ENCODE measurements around the gene KIAA1958.

KIAA1958 gene

DNA sequence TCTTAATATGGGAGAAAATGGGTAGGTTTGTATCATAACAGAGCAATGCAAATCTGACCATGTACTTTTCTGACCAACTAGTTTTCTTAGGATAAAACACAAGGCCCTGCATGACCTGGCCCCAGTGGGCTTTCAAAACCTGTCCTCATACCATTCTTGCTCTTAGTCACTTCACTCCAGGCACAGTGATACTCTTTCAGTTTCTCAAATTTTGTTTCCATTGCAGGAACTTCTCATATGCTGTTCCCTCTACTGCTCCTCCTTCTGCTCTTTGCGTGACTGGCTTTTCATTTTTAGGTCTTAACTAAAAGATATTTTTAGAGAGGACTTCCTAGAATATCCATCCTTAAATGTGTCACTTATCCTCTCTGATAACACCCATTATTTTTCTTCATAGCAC lies 118.9 kb downstream of the KIAA1958 start:
- H3K14ac ChIP-seq (ENCODE audit: low read length in 2 of 2) = no peak overlapping the region
- no peak overlapping the region for H2BK5ac ChIP-seq (ENCODE audit: low read depth, low read length, poor library complexity, severe bottlenecking)
- H3K4ac ChIP-seq (ENCODE audit: low read depth in 1 of 2, low read length in 2 of 2) = peak overlapping the region in 1 of 2 experiments; percentile 75
- no peak overlapping the region for H3K9ac ChIP-seq (ENCODE audit: low read length)
- no peak overlapping the region for H3K27ac ChIP-seq (ENCODE audit: low read length, poor library complexity, severe bottlenecking)
- H2BK12ac ChIP-seq (ENCODE audit: low read length in 2 of 2) = no peak overlapping the region
- H2AK5ac ChIP-seq (ENCODE audit: low read length, severe bottlenecking) = no peak overlapping the region
- H3K79me1 ChIP-seq (replicated peaks; ENCODE audit: low read length, poor library complexity, severe bottlenecking) = peaks cover 7% of the 10 kb centered on the region
- no peak overlapping the region for H3K4me3 ChIP-seq (ENCODE audit: insufficient read depth in 1 of 2, low read depth in 1 of 2, low read length in 2 of 2)
- no peak overlapping the region for H2BK120ac ChIP-seq (ENCODE audit: low read depth, low read length)
- H2BK15ac ChIP-seq (ENCODE audit: low read depth, poor library complexity, severe bottlenecking) = no peak overlapping the region
- no peak overlapping the region for H3K18ac ChIP-seq (ENCODE audit: low read depth in 1 of 2, low read length in 2 of 2)
- H4K91ac ChIP-seq (ENCODE audit: low read length) = no peak overlapping the region
- H3K4me2 ChIP-seq (ENCODE audit: low read length, poor library complexity, severe bottlenecking) = no peak overlapping the region
- H3K4me1 ChIP-seq (ENCODE audit: control insufficient read depth, insufficient read depth, low read depth, low read length) = peaks cover 2% of the 10 kb centered on the region
- H3K23ac ChIP-seq (ENCODE audit: low read length in 2 of 2) = no peak overlapping the region
- no peaks in the 10 kb centered on the region for H3K9me3 ChIP-seq (ENCODE audit: control insufficient read depth, low read length)
- H3K36me3 ChIP-seq (ENCODE audit: control insufficient read depth in 1 of 2, insufficient read depth in 2 of 2, low read depth in 1 of 2, low read length in 2 of 2) = no peaks in the 10 kb centered on the region
- H3K27me3 ChIP-seq (ENCODE audit: control insufficient read depth in 1 of 2, insufficient read depth in 1 of 2, low read length in 2 of 2) = no peaks in the 10 kb centered on the region
- no peak for DNase-seq
- no peak overlapping the region for H4K8ac ChIP-seq (ENCODE audit: low read length)
- WGBS = 100% methylated on average over 1 of the region's 1 CpG
- H2AFZ ChIP-seq (ENCODE audit: low read depth, low read length) = no peak overlapping the region

DNA sequence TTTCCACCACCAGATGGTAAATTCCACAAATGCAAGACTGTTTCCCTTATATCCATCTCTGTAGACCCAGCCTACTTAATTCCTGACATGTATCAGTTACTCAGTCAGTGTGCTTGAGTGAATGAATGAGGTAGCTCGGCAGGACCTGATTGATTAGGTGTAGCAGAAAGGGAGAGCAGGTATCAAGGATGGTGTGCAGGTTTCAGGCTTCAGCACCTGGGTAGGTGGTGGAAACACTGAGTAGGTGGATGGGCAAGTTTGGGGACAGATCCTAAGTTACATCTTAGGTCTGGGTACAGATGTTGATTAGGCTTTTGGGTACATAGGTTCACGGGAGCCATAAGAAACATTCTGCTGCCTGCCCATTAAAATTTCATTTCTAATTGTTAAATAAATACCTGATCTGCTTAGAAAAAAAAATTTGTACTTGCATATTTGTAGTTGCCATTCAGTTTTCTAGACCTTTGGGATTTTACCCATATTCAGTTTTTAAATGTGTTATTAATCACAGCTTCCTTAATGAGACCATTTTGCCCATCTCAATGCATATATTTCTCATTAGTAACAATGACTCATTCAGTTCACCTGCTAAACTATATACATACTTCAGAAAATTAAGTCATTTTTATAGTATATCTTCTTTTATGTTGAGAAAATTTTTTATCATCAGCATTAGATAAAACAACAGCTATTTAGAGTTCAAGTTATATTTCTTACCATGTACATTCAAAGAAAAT lies 119.5 kb downstream of the KIAA1958 start:
- Histone ChIP-seq H3K79me1 (replicated peaks; ENCODE audit: low read length, poor library complexity, severe bottlenecking) (peaks cover 7% of the 10 kb centered on the region), H3K4me3 (ENCODE audit: insufficient read depth in 1 of 2, low read depth in 1 of 2, low read length in 2 of 2) (no peak overlapping the region), H2BK5ac (ENCODE audit: low read depth, low read length, poor library complexity, severe bottlenecking) (no peak overlapping the region), H2BK12ac (ENCODE audit: low read length in 2 of 2) (no peak overlapping the region), H3K9ac (ENCODE audit: low read length) (no peak overlapping the region), H2BK120ac (ENCODE audit: low read depth, low read length) (no peak overlapping the region), H3K27me3 (ENCODE audit: control insufficient read depth in 1 of 2, insufficient read depth in 1 of 2, low read length in 2 of 2) (no peaks in the 10 kb centered on the region), H3K4me2 (ENCODE audit: low read length, poor library complexity, severe bottlenecking) (no peak overlapping the region), H3K18ac (ENCODE audit: low read depth in 1 of 2, low read length in 2 of 2) (no peak overlapping the region), H3K14ac (ENCODE audit: low read length in 2 of 2) (peak overlapping the region in 1 of 2 experiments; percentile 65), H3K4ac (ENCODE audit: low read depth in 1 of 2, low read length in 2 of 2) (no peak overlapping the region), H3K4me1 (ENCODE audit: control insufficient read depth, insufficient read depth, low read depth, low read length) (peaks cover 2% of the 10 kb centered on the region), H3K36me3 (ENCODE audit: control insufficient read depth in 1 of 2, insufficient read depth in 2 of 2, low read depth in 1 of 2, low read length in 2 of 2) (no peaks in the 10 kb centered on the region), H3K27ac (ENCODE audit: low read length, poor library complexity, severe bottlenecking) (no peak overlapping the region), H3K9me3 (ENCODE audit: control insufficient read depth, low read length) (no peaks in the 10 kb centered on the region), H4K8ac (ENCODE audit: low read length) (no peak overlapping the region), H2BK15ac (ENCODE audit: low read depth, poor library complexity, severe bottlenecking) (no peak overlapping the region), H2AK5ac (ENCODE audit: low read length, severe bottlenecking) (no peak overlapping the region), H3K23ac (ENCODE audit: low read length in 2 of 2) (no peak overlapping the region), H4K91ac (ENCODE audit: low read length) (no peak overlapping the region), H2AFZ (ENCODE audit: low read depth, low read length) (no peak overlapping the region)
- no peak for DNase-seq
- WGBS = 97% methylated on average over 1 of the region's 2 CpGs

DNA sequence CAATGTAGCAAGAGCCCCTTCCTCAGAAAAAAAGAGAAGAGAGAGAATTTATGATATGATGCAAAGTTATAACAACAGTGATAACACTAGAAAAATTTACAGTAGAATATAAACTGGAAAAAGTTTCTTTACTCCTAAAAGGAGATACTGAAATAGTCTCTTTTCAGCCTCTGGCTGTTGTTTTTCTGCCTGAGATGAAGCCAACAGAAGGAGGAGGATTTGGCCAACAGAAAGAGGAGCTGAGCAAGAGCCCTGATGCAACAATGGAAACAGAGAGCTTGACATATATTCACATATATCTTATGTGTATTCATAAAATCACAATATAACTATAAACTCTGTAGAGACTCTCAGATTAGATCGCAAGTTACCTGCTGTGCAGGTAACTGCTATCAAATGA lies 122.2 kb downstream of the KIAA1958 start:
- WGBS = 100% methylated on average over 1 of the region's 1 CpG
- Histone ChIP-seq H3K4me2 (ENCODE audit: low read length, poor library complexity, severe bottlenecking) (no peak overlapping the region), H3K14ac (ENCODE audit: low read length in 2 of 2) (no peak overlapping the region)

DNA sequence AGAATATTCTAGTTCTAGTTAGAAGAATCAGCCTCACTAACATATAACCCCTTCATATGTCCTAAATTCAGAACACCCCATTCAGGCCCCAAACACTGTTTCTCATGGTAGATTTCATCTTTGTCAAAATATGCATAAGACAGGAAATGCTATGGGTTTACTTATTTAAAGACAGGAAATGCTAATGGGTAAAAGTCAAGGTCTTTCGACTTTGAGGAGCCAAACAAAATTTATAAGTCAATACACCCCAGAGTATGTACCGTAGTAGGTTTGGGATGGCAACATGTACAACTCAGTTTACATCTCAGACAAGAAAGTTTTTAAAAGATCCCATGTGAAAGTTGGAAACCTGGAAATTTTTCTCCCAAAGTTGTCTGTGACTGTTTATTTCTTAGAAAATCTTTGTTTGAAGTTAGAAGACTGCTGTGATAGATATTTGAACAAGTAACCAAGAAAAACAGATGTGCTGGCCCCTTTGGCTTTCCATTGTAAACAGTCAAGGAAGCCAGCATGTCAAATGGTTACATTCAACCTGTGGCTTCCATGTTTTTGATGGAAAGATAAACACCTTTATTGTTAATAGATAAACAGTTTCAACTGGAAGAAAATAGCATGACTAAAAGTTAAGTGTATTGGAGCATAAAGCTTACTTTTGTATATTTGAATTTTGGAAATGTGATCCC lies 129.1 kb downstream of the KIAA1958 start:
- Histone ChIP-seq H3K79me1 (replicated peaks; ENCODE audit: low read length, poor library complexity, severe bottlenecking) (no peaks in the 10 kb centered on the region), H3K9me3 (ENCODE audit: control insufficient read depth, low read length) (no peaks in the 10 kb centered on the region), H2AFZ (ENCODE audit: low read depth, low read length) (no peak overlapping the region), H2AK5ac (ENCODE audit: low read length, severe bottlenecking) (no peak overlapping the region), H3K27me3 (ENCODE audit: control insufficient read depth in 1 of 2, insufficient read depth in 1 of 2, low read length in 2 of 2) (no peaks in the 10 kb centered on the region), H3K9ac (ENCODE audit: low read length) (no peak overlapping the region), H3K27ac (ENCODE audit: low read length, poor library complexity, severe bottlenecking) (no peak overlapping the region), H3K4ac (ENCODE audit: low read depth in 1 of 2, low read length in 2 of 2) (no peak overlapping the region), H2BK12ac (ENCODE audit: low read length in 2 of 2) (no peak overlapping the region), H3K18ac (ENCODE audit: low read depth in 1 of 2, low read length in 2 of 2) (no peak overlapping the region), H3K4me3 (ENCODE audit: insufficient read depth in 1 of 2, low read depth in 1 of 2, low read length in 2 of 2) (no peak overlapping the region), H2BK5ac (ENCODE audit: low read depth, low read length, poor library complexity, severe bottlenecking) (no peak overlapping the region), H4K8ac (ENCODE audit: low read length) (no peak overlapping the region), H3K36me3 (ENCODE audit: control insufficient read depth in 1 of 2, insufficient read depth in 2 of 2, low read depth in 1 of 2, low read length in 2 of 2) (peaks cover 0 to 11% of the 10 kb centered on the region in 2 experiments), H3K23ac (ENCODE audit: low read length in 2 of 2) (no peak overlapping the region), H3K14ac (ENCODE audit: low read length in 2 of 2) (no peak overlapping the region), H2BK120ac (ENCODE audit: low read depth, low read length) (no peak overlapping the region), H4K91ac (ENCODE audit: low read length) (no peak overlapping the region), H3K4me1 (ENCODE audit: control insufficient read depth, insufficient read depth, low read depth, low read length) (no peaks in the 10 kb centered on the region), H3K4me2 (ENCODE audit: low read length, poor library complexity, severe bottlenecking) (no peak overlapping the region), H2BK15ac (ENCODE audit: low read depth, poor library complexity, severe bottlenecking) (no peak overlapping the region)
- no CpG with 5 or more reads among the region's 2 CpGs for WGBS
- DNase-seq = peak; percentile 9

More for the DNA sequence above, 122.2 kb downstream of the KIAA1958 start:
- H3K36me3 ChIP-seq (ENCODE audit: control insufficient read depth in 1 of 2, insufficient read depth in 2 of 2, low read depth in 1 of 2, low read length in 2 of 2) = no peaks in the 10 kb centered on the region
- H3K9me3 ChIP-seq (ENCODE audit: control insufficient read depth, low read length) = no peaks in the 10 kb centered on the region
- no peak overlapping the region for H2AFZ ChIP-seq (ENCODE audit: low read depth, low read length)
- H2AK5ac ChIP-seq (ENCODE audit: low read length, severe bottlenecking) = no peak overlapping the region
- H3K9ac ChIP-seq (ENCODE audit: low read length) = no peak overlapping the region
- no peak overlapping the region for H3K27ac ChIP-seq (ENCODE audit: low read length, poor library complexity, severe bottlenecking)
- H2BK12ac ChIP-seq (ENCODE audit: low read length in 2 of 2) = no peak overlapping the region
- peaks cover 7% of the 10 kb centered on the region for H3K79me1 ChIP-seq (replicated peaks; ENCODE audit: low read length, poor library complexity, severe bottlenecking)
- H3K27me3 ChIP-seq (ENCODE audit: control insufficient read depth in 1 of 2, insufficient read depth in 1 of 2, low read length in 2 of 2) = no peaks in the 10 kb centered on the region
- no peak overlapping the region for H3K23ac ChIP-seq (ENCODE audit: low read length in 2 of 2)
- H2BK15ac ChIP-seq (ENCODE audit: low read depth, poor library complexity, severe bottlenecking) = no peak overlapping the region
- H4K91ac ChIP-seq (ENCODE audit: low read length) = no peak overlapping the region
- DNase-seq = no peak
- H3K4me3 ChIP-seq (ENCODE audit: insufficient read depth in 1 of 2, low read depth in 1 of 2, low read length in 2 of 2) = no peak overlapping the region
- H2BK120ac ChIP-seq (ENCODE audit: low read depth, low read length) = no peak overlapping the region
- no peak overlapping the region for H3K18ac ChIP-seq (ENCODE audit: low read depth in 1 of 2, low read length in 2 of 2)
- no peaks in the 10 kb centered on the region for H3K4me1 ChIP-seq (ENCODE audit: control insufficient read depth, insufficient read depth, low read depth, low read length)
- no peak overlapping the region for H3K4ac ChIP-seq (ENCODE audit: low read depth in 1 of 2, low read length in 2 of 2)
- H4K8ac ChIP-seq (ENCODE audit: low read length) = no peak overlapping the region
- no peak overlapping the region for H2BK5ac ChIP-seq (ENCODE audit: low read depth, low read length, poor library complexity, severe bottlenecking)

All from mesenchymal stem cell (in vitro differentiated cells and primary cell).